Measurements from ENCODE around the gene CFAP119. TPM values are rescaled to one million over a fixed set of nuclear protein-coding genes. Genes with fewer than 3 reads are reported as not detected.

The CFAP119 gene
- polyA plus RNA-seq, 1 of the 3 experiments (the other 2 are of a cell fraction): 28.4 TPM

- TF ChIP-seq ELF1 (IDR thresholded peaks at IDR 0.05) (peak; percentile 98), YY1 (IDR thresholded peaks at IDR 0.05; ENCODE audit: low read depth) (no peak), RCOR1 (IDR thresholded peaks at IDR 0.05; ENCODE audit: low read length) (0 out of 2 replicates have a peak, but pooled peaks have one; percentile 9), EZH2phosphoT487 (IDR thresholded peaks at IDR 0.05; ENCODE audit: borderline replicate concordance, low read depth) (no peak), JUND (IDR thresholded peaks at IDR 0.05) (no peak), NFIC (IDR thresholded peaks at IDR 0.05; ENCODE audit: borderline replicate concordance) (no peak; the same call in 1 of the 2 replicates), USF2 (IDR thresholded peaks at IDR 0.05; ENCODE audit: borderline replicate concordance, low read depth, low read length) (peak; percentile 83), RAD21 (IDR thresholded peaks at IDR 0.05; ENCODE audit: low read length) (no peak), EP300 (IDR thresholded peaks at IDR 0.05; ENCODE audit: borderline replicate concordance in 1 of 2, low read depth in 1 of 2, low read length in 1 of 2) (no peak), NRF1 (IDR thresholded peaks at IDR 0.05; ENCODE audit: low read depth, low read length) (peak; percentile 44), PBX3 (IDR thresholded peaks at IDR 0.05) (no peak)
These were observed 13.8 kb downstream of the CFAP119 start, which contains the start of gene PHKG2 (continued) for GRCh38 chr16:30747799-30748633.

- Histone ChIP-seq H3F3A (replicated peaks; ENCODE audit: insufficient read depth) (peaks cover 19% of the 10 kb centered on the region), H3K27me3 (ENCODE audit: insufficient read depth) (no peaks in the 10 kb centered on the region), H3K4me2 (peak overlapping the region; percentile 82), H4K20me1 (ENCODE audit: insufficient read depth) (no peaks in the 10 kb centered on the region), H2AFZ (ENCODE audit: low read depth) (peak overlapping the region; percentile 78), H3K9me3 (no peaks in the 10 kb centered on the region), H3K4me3 (ENCODE audit: low read depth in 2 of 2, low read length in 1 of 2) (peak overlapping the region in 1 of 2 experiments; percentile 74; a peak in 2 of 4 replicates), H3K4me1 (ENCODE audit: control insufficient read depth in 1 of 2, insufficient read depth in 2 of 2, low read depth in 1 of 2, low read length in 1 of 2) (peaks cover 5 to 8% of the 10 kb centered on the region in 2 experiments; a peak in 2 of 4 replicates), H3K9me2 (no peaks in the 10 kb centered on the region), H3K9ac (peak overlapping the region; percentile 69), H3K79me2 (ENCODE audit: insufficient read depth) (peaks cover 21% of the 10 kb centered on the region), H3K27ac (ENCODE audit: low read depth in 2 of 2, low read length in 1 of 2) (peak overlapping the region; percentile 7 to 83), H3K36me3 (replicated peaks in 1 of 2; ENCODE audit: control insufficient read depth in 1 of 2, insufficient read depth in 2 of 2, low read length in 1 of 2) (peaks cover 9 to 26% of the 10 kb centered on the region in 2 experiments)
- 12% methylated on average over 3 of the region's 3 CpGs for WGBS (ENCODE audit: low lambda C conversion rate)
- POLR2A ChIA-PET: interaction anchor here (0.5 to 2.1 kb wide), 15 partner anchors 9 to 128 kb away, joined by 3 to 10 read pairs (median 4); partner anchors contain the start of genes FBRS and SRCAP
- TF ChIP-seq FOSL2 (IDR thresholded peaks at IDR 0.05; ENCODE audit: borderline replicate concordance, low read depth): 0 out of 2 replicates have a peak, but pooled peaks have one; percentile 19
- no peak for TF ChIP-seq PBX3 (IDR thresholded peaks at IDR 0.05)
- no peak for TF ChIP-seq RCOR1 (IDR thresholded peaks at IDR 0.05; ENCODE audit: low read length)
- no peak for TF ChIP-seq SIN3A (IDR thresholded peaks at IDR 0.05; ENCODE audit: borderline replicate concordance, low read depth, low read length)
- 0 out of 2 replicates have a peak, but pooled peaks have one; percentile 16 for TF ChIP-seq NFIC (IDR thresholded peaks at IDR 0.05; ENCODE audit: borderline replicate concordance)
- TF ChIP-seq GABPA (IDR thresholded peaks at IDR 0.05; ENCODE audit: low read depth): no peak
- TF ChIP-seq RXRA (IDR thresholded peaks at IDR 0.05; ENCODE audit: borderline replicate concordance, low read depth): no peak
- TF ChIP-seq FOXJ3 (CRISPR knock-in tag; IDR thresholded peaks at IDR 0.05): no peak
- 0 out of 2 replicates have a peak, but pooled peaks have one; percentile 9 for TF ChIP-seq JUND (IDR thresholded peaks at IDR 0.05)
- CTCF ChIA-PET: interaction anchor here (1.2 kb wide), 2 partner anchors 19 to 194 kb away, joined by 5 to 6 read pairs; no protein-coding TSS in a partner anchor
- no peak for DNase-seq
These were observed 14.5 kb downstream of the CFAP119 start for GRCh38 chr16:30747331-30747730.

Data from SK-N-SH (cell line).